Thyroid gland (tissue), 4 donors: ENCODE results near the gene WDR86.

Experiments used
- POLR2A ChIP-seq, 2 donors: fragments of 450-650 bp; IDR thresholded peaks; one replicate each; pipeline ENCODE4 v1.6.1; 2017; ENCODE audit warnings: antibody characterized with exemption in 2 of 2, mild to moderate bottlenecking in 2 of 2, moderate library complexity in 1 of 2
- TF ChIP-seq, protein P1 (sequence below), 6 experiments: fragments of 200-600 bp in 3 of 6; fragments of 450-650 bp in 3 of 6; sonication (generic) in 3 of 6; IDR thresholded peaks; one replicate each; pipeline ENCODE4 v1.5.1; 2016 to 2019; ENCODE audit warnings: antibody characterized with exemption in 6 of 6, mild to moderate bottlenecking in 2 of 6, inconsistent platforms in 1 of 6, moderate library complexity in 1 of 6

DNA sequence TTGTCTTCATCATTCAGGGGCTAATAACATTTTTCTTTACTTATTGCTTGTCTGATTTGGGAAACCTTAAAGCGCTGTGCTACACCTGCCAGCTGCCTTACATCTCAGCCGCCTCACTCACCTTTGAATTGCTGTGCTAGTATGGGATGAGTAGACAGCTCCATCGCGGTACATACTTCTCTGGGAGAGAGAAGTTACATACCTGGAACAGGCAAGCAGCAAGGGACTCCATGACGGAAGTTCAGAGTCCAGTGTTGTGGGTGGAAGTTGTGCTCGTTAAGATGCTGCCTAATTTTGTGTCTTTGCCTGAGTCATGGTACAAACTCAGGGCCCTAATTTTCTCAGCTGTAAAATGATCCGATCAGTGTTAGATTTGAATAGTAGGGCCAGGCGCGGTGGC lies 66.3 kb downstream of the WDR86 start:
- TF ChIP-seq, protein P1, sequence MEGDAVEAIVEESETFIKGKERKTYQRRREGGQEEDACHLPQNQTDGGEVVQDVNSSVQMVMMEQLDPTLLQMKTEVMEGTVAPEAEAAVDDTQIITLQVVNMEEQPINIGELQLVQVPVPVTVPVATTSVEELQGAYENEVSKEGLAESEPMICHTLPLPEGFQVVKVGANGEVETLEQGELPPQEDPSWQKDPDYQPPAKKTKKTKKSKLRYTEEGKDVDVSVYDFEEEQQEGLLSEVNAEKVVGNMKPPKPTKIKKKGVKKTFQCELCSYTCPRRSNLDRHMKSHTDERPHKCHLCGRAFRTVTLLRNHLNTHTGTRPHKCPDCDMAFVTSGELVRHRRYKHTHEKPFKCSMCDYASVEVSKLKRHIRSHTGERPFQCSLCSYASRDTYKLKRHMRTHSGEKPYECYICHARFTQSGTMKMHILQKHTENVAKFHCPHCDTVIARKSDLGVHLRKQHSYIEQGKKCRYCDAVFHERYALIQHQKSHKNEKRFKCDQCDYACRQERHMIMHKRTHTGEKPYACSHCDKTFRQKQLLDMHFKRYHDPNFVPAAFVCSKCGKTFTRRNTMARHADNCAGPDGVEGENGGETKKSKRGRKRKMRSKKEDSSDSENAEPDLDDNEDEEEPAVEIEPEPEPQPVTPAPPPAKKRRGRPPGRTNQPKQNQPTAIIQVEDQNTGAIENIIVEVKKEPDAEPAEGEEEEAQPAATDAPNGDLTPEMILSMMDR (IDR thresholded peaks at IDR 0.05), result no peak
- no peak for TF ChIP-seq POLR2A (IDR thresholded peaks at IDR 0.05)
